IMR-90 (cell line): Measurements from ENCODE around the gene GABRR3. TPM values are rescaled to one million over a fixed set of nuclear protein-coding genes. Genes with fewer than 3 reads are reported as not detected.

Source experiments
- ATAC-seq: fragments of 200-7000 bp; cut with Tn5 transposase; 2 replicates; pipeline ENCODE4 v1.9.1; 2020; ENCODE audit warnings: low read depth, mild to moderate bottlenecking, moderate library complexity
- BruUV-seq: library from RNA; stranded (reverse); fragments of 400-500 nt; replicated peaks from 2 replicates; lab custom pipeline; 2021; lab: Mats Ljungman, UMichigan
- CTCF ChIA-PET: fragments of 300-600 bp; formaldehyde crosslinking; extraction: SDS; loops from one replicate; lab custom pipeline; 2021; ENCODE audit warnings: antibody characterized with exemption; lab: Yijun Ruan, JAX
- POLR2A ChIA-PET: fragments of 300-600 bp; sonication (Branson Sonifier 250); formaldehyde crosslinking; loops from one replicate; lab custom pipeline; 2022; ENCODE audit warnings: antibody characterized with exemption; ENCODE audit not compliant: unreplicated experiment; lab: Charles Lee
- DNase-seq: peaks from one replicate; pipeline ENCODE4 v3.0.0; 2013
- H2AFZ ChIP-seq: replicated peaks from 2 replicates; pipeline ENCODE3; 2013; ENCODE audit warnings: low read length, mild to moderate bottlenecking; ENCODE audit not compliant: poor library complexity
- H2AK5ac ChIP-seq: 2 replicates; pipeline ENCODE4 v1.6.1; 2013; ENCODE audit warnings: low read depth, low read length, inconsistent platforms
- H2AK9ac ChIP-seq: replicated peaks from 2 replicates; pipeline ENCODE3; 2013; ENCODE audit warnings: mild to moderate bottlenecking, low read depth, low read length, moderate library complexity; ENCODE audit not compliant: poor library complexity
- H2BK120ac ChIP-seq: 2 replicates; pipeline ENCODE4 v1.6.1; 2013; ENCODE audit warnings: low read depth, low read length, inconsistent platforms
- H2BK15ac ChIP-seq: 3 replicates; pipeline ENCODE4 v1.6.1; 2013; ENCODE audit warnings: low read depth, low read length, inconsistent platforms
- H2BK20ac ChIP-seq: 2 replicates; pipeline ENCODE4 v1.6.1; 2013; ENCODE audit warnings: low read depth, mild to moderate bottlenecking, inconsistent platforms, low read length, moderate library complexity
- H2BK5ac ChIP-seq: 2 replicates; pipeline ENCODE4 v1.6.1; 2013; ENCODE audit warnings: mild to moderate bottlenecking, low read depth, low read length, inconsistent platforms; ENCODE audit not compliant: poor library complexity, severe bottlenecking
- H3K14ac ChIP-seq: replicated peaks from 2 replicates; pipeline ENCODE4 v1.6.1; 2013; ENCODE audit warnings: low read depth, low read length, inconsistent platforms
- H3K18ac ChIP-seq: 2 replicates; pipeline ENCODE4 v1.6.1; 2013; ENCODE audit warnings: low read depth, low read length, control low read depth
- H3K23ac ChIP-seq: 2 replicates; pipeline ENCODE4 v1.6.1; 2013; ENCODE audit warnings: low read depth, low read length, inconsistent platforms
- H3K27ac ChIP-seq: 2 replicates; pipeline ENCODE4 v1.5.1; 2013; ENCODE audit warnings: mild to moderate bottlenecking, control low read depth, low read length; ENCODE audit not compliant: insufficient read depth
- H3K27me3 ChIP-seq: 2 replicates; pipeline ENCODE4 v1.6.1; 2013; ENCODE audit warnings: low read length; ENCODE audit not compliant: control insufficient read depth, insufficient read depth
- H3K36me3 ChIP-seq: 2 replicates; pipeline ENCODE4 v1.6.1; 2013; ENCODE audit warnings: low read length, mixed read lengths; ENCODE audit not compliant: control insufficient read depth, insufficient read depth
- H3K4ac ChIP-seq: 2 replicates; pipeline ENCODE4 v1.6.1; 2013; ENCODE audit warnings: low read depth, low read length, inconsistent platforms
- H3K4me1 ChIP-seq: 2 replicates; pipeline ENCODE4 v1.6.1; 2013; ENCODE audit warnings: low read length, mixed read lengths; ENCODE audit not compliant: control insufficient read depth, insufficient read depth
- H3K4me2 ChIP-seq: 2 replicates; pipeline ENCODE4 v1.6.1; 2013; ENCODE audit warnings: low read depth, mild to moderate bottlenecking, control low read depth, low read length, moderate library complexity
- H3K4me3 ChIP-seq: 2 replicates; pipeline ENCODE4 v1.5.1; 2013; ENCODE audit warnings: low read depth, mild to moderate bottlenecking, control low read depth, low read length, moderate library complexity; ENCODE audit not compliant: insufficient read depth
- H3K56ac ChIP-seq: 2 replicates; pipeline ENCODE4 v1.6.1; 2013; ENCODE audit warnings: low read length, inconsistent platforms; ENCODE audit not compliant: insufficient read depth; ENCODE audit errors: extremely low read depth
- H3K79me1 ChIP-seq, 2 experiments: 2 replicates each; pipeline ENCODE4 v1.6.1; 2013; ENCODE audit warnings: low read length in 2 of 2, inconsistent platforms in 1 of 2, low read depth in 1 of 2
- H3K9ac ChIP-seq: 2 replicates; pipeline ENCODE4 v1.6.1; 2013; ENCODE audit warnings: low read depth, low read length, control low read depth
- H3K9me1 ChIP-seq: 2 replicates; pipeline ENCODE4 v1.6.1; 2013; ENCODE audit warnings: low read length, inconsistent platforms; ENCODE audit not compliant: insufficient read depth
- H3K9me3 ChIP-seq: 2 replicates; pipeline ENCODE4 v1.6.1; 2013; ENCODE audit warnings: low read length; ENCODE audit not compliant: control insufficient read depth, insufficient read depth
- H4K20me1 ChIP-seq: 2 replicates; pipeline ENCODE4 v1.6.1; 2013; ENCODE audit warnings: low read length, inconsistent platforms; ENCODE audit not compliant: insufficient read depth
- H4K5ac ChIP-seq: 2 replicates; pipeline ENCODE4 v1.6.1; 2013; ENCODE audit warnings: mild to moderate bottlenecking, low read depth, low read length, control low read depth
- H4K8ac ChIP-seq, 2 experiments: 2 replicates each; pipeline ENCODE4 v1.6.1; 2013; ENCODE audit warnings: low read depth in 2 of 2, low read length in 2 of 2, control low read depth in 1 of 2, inconsistent platforms in 1 of 2
- H4K91ac ChIP-seq: 2 replicates; pipeline ENCODE4 v1.6.1; 2013; ENCODE audit warnings: low read depth, low read length, inconsistent platforms; ENCODE audit not compliant: insufficient read depth
- BHLHE40 ChIP-seq: fragments of 150-350 bp; IDR thresholded peaks from 2 replicates; pipeline ENCODE4 v1.6.1; 2016; ENCODE audit warnings: mild to moderate bottlenecking, low read depth, low read length
- CEBPB ChIP-seq: IDR thresholded peaks from 2 replicates; pipeline ENCODE4 v1.6.1; 2012; ENCODE audit warnings: low read depth, low read length, improper control_type of control experiment
- CHD1 ChIP-seq: IDR thresholded peaks from 2 replicates; pipeline ENCODE4 v1.6.1; 2012; ENCODE audit warnings: low read depth, low read length, improper control_type of control experiment
- CTCF ChIP-seq: conservative IDR thresholded peaks from 2 replicates; pipeline ENCODE4 v1.5.1; 2012; ENCODE audit warnings: mild to moderate bottlenecking, low read depth, low read length, improper control_type of control experiment
- ELK1 ChIP-seq: fragments of 150-350 bp; IDR thresholded peaks from 2 replicates; pipeline ENCODE4 v1.6.1; 2016; ENCODE audit warnings: low read depth, mild to moderate bottlenecking, low read length, moderate library complexity, borderline replicate concordance
- FOS ChIP-seq: fragments of 150-350 bp; IDR thresholded peaks from 2 replicates; pipeline ENCODE4 v1.6.1; 2016; ENCODE audit warnings: low read depth, low read length
- MAFK ChIP-seq: IDR thresholded peaks from 2 replicates; pipeline ENCODE4 v1.6.1; 2012; ENCODE audit warnings: low read depth, low read length, improper control_type of control experiment
- MAZ ChIP-seq: IDR thresholded peaks from 2 replicates; pipeline ENCODE4 v1.6.1; 2012; ENCODE audit warnings: low read depth, mild to moderate bottlenecking, low read length, improper control_type of control experiment, moderate library complexity, borderline replicate concordance
- MXI1 ChIP-seq: IDR thresholded peaks from 2 replicates; pipeline ENCODE4 v1.6.1; 2012; ENCODE audit warnings: low read depth, mild to moderate bottlenecking, low read length, moderate library complexity, borderline replicate concordance
- NFE2L2 ChIP-seq: fragments of 150-350 bp; IDR thresholded peaks from 2 replicates; pipeline ENCODE4 v1.6.1; 2016; ENCODE audit warnings: low read depth, mild to moderate bottlenecking, low read length
- POLR2A ChIP-seq: IDR thresholded peaks from 2 replicates; pipeline ENCODE4 v1.6.1; 2012; ENCODE audit warnings: mild to moderate bottlenecking, low read depth, low read length
- RAD21 ChIP-seq: IDR thresholded peaks from 2 replicates; pipeline ENCODE4 v1.6.1; 2012; ENCODE audit warnings: low read length, improper control_type of control experiment
- RCOR1 ChIP-seq: IDR thresholded peaks from 2 replicates; pipeline ENCODE4 v1.6.1; 2012; ENCODE audit warnings: mild to moderate bottlenecking, low read length, improper control_type of control experiment; ENCODE audit not compliant: insufficient replicate concordance
- RFX5 ChIP-seq: IDR thresholded peaks from 2 replicates; pipeline ENCODE4 v1.8.0; 2012; ENCODE audit warnings: low read depth, mild to moderate bottlenecking, low read length, moderate library complexity
- SMC3 ChIP-seq: fragments of 150-350 bp; IDR thresholded peaks from 2 replicates; pipeline ENCODE4 v1.6.1; 2016; ENCODE audit warnings: low read depth, mild to moderate bottlenecking, antibody characterized with exemption, low read length, moderate library complexity
- USF2 ChIP-seq: fragments of 150-350 bp; IDR thresholded peaks from 2 replicates; pipeline ENCODE4 v1.6.1; 2017; ENCODE audit warnings: mild to moderate bottlenecking, antibody characterized with exemption, low read length, low read depth
- WGBS, 2 experiments: methylation state at CpG; one replicate each; pipeline versions ENCODE4 v1.1.5 to v1.1.7; 2013; ENCODE audit warnings: missing lambda C conversion rate in 2 of 2; ENCODE audit not compliant: insufficient read length in 1 of 2; ENCODE audit errors: extremely low coverage in 2 of 2; 5-methylcytosine and 5-hydroxymethylcytosine counted together
- dilution Hi-C: fragments of 300-500 bp; cut with HindIII; formaldehyde crosslinking; loops from one replicate; pipeline ENCODE4 v1.14.3; 2018; ENCODE audit warnings: low sequenced_read_pairs; ENCODE audit not compliant: unreplicated experiment
- in situ Hi-C: fragments of 300-500 bp; cut with MboI; formaldehyde crosslinking; loops from 3 replicates; pipeline ENCODE4 v1.14.3; 2019; ENCODE audit warnings: low sequenced_read_pairs, inconsistent platforms, mixed read lengths
- intact Hi-C: fragments of 100-400 bp; cut with micrococcal nuclease; formaldehyde crosslinking; loops from 2 replicates; pipeline ENCODE4 v1.10.0; 2022
- polyA plus RNA-seq, 3 experiments: library from polyadenylated mRNA; depleted of rRNA; stranded (reverse); fragments of >200 nt; gene quantifications; 2 replicates each; pipeline ENCODE4 v1.2.3, GENCODE V29; 2012; ENCODE audit warnings: low replicate concordance in 1 of 3
- total RNA-seq: library from RNA; depleted of rRNA; stranded (reverse); fragments of >200 nt; gene quantifications from 2 replicates; pipeline ENCODE4 v1.2.3, GENCODE V29; 2012

GABRR3 gene
- total and polyA plus RNA-seq, 2 of the 4 experiments (the other 2 are of a cell fraction), result not detected

- H2AK9ac ChIP-seq, result no peak overlapping the region
- H3K79me1 ChIP-seq, result no peaks in the 10 kb centered on the region
- H3K9me1 ChIP-seq, result no peaks in the 10 kb centered on the region
- H2BK5ac ChIP-seq, result no peak overlapping the region
- H3K9ac ChIP-seq, result no peak overlapping the region
- H3K9me3 ChIP-seq, result no peaks in the 10 kb centered on the region
- no peak overlapping the region for H4K91ac ChIP-seq
- peaks cover 2% of the 10 kb centered on the region; the same call in 1 of the 2 replicates for H3K4me1 ChIP-seq
- ATAC-seq (no peak), DNase-seq (no peak)
- no peak overlapping the region for H3K27ac ChIP-seq
- H2AK5ac ChIP-seq, result no peak overlapping the region
- no TSS peak for BruUV-seq
- dilution Hi-C loops, result loop anchor here (25.0 kb wide), 1 partner anchor 193 kb away; the partner anchor contains the start of gene CRYBG3
- no peaks in the 10 kb centered on the region for H3K36me3 ChIP-seq
- ChIA-PET CTCF (no interaction called here), POLR2A (no interaction called here)
- intact Hi-C loops, result no loop called here
- H2BK120ac ChIP-seq, result no peak overlapping the region
- TF ChIP-seq RCOR1 (no peak), POLR2A (no peak), CTCF (no peak), MAZ (no peak), NFE2L2 (no peak), CHD1 (no peak), BHLHE40 (no peak), SMC3 (no peak), RAD21 (no peak), RFX5 (no peak), CEBPB (no peak), MXI1 (no peak), ELK1 (no peak), MAFK (no peak), USF2 (no peak), FOS (no peak)
- 100% methylated on average over 1 of the region's 2 CpGs; no CpG with 5 or more reads in 1 of the 2 experiments for WGBS, 2 experiments
- in situ Hi-C loops, result no loop called here
- no peak overlapping the region for H3K18ac ChIP-seq
- H3K14ac ChIP-seq, result no peak overlapping the region
- no peak overlapping the region for H4K8ac ChIP-seq
- H2AFZ ChIP-seq, result no peak overlapping the region
- H2BK20ac ChIP-seq, result no peak overlapping the region
- H3K4ac ChIP-seq, result no peak overlapping the region
- no peak overlapping the region for H3K56ac ChIP-seq
- H3K4me3 ChIP-seq, result no peak overlapping the region
- no peak overlapping the region for H2BK15ac ChIP-seq
- H3K23ac ChIP-seq, result no peak overlapping the region
- H4K5ac ChIP-seq, result no peak overlapping the region
- peaks cover 3% of the 10 kb centered on the region; the same call in 1 of the 2 replicates for H3K27me3 ChIP-seq
- H3K4me2 ChIP-seq, result no peak overlapping the region
- no peaks in the 10 kb centered on the region for H4K20me1 ChIP-seq
These were observed 29.7 kb downstream of the GABRR3 start for GRCh38 chr3:98005438-98005837.
